GM18519 (cell line): ENCODE measurements around the gene FMNL2.
"Not testable (repeated sequence)": the region's sequence is repeated elsewhere in the genome, so short reads cannot be mapped to it uniquely, and the experiment has no call there.

Experiments used
- ATAC-seq: cut with Tn5 transposase; IDR thresholded peaks from one replicate; pipeline ENCODE4 v1.9.1; 2021; ENCODE audit warnings: mild to moderate bottlenecking, moderate library complexity; ENCODE audit not compliant: unreplicated experiment, low FRiP score

FMNL2 gene

GRCh38 chr2:152370783-152371182 is 35.8 kb downstream of the FMNL2 start:
- no peak for ATAC-seq

- ATAC-seq: no peak
These were observed 37.5 kb downstream of the FMNL2 start for GRCh38 chr2:152372438-152372984.

- no peak for ATAC-seq
These were observed 40.2 kb downstream of the FMNL2 start for GRCh38 chr2:152375174-152375573.

GRCh38 chr2:152376385-152376784 is 41.4 kb downstream of the FMNL2 start:
- no peak for ATAC-seq

- no peak for ATAC-seq
These were observed 42.0 kb downstream of the FMNL2 start for GRCh38 chr2:152376968-152377367.

- no peak for ATAC-seq
These were observed 44.1 kb downstream of the FMNL2 start for GRCh38 chr2:152379089-152379488.

- no peak for ATAC-seq
These were observed 45.5 kb downstream of the FMNL2 start for GRCh38 chr2:152380261-152381055.

GRCh38 chr2:152383702-152384101 is 48.7 kb downstream of the FMNL2 start:
- ATAC-seq: no peak

- ATAC-seq: no peak
These were observed 50.0 kb downstream of the FMNL2 start for GRCh38 chr2:152384992-152385391.

- ATAC-seq: no peak
These were observed 50.7 kb downstream of the FMNL2 start for GRCh38 chr2:152385650-152386049.

GRCh38 chr2:152386266-152386665 is 51.3 kb downstream of the FMNL2 start:
- ATAC-seq: no peak

- no peak for ATAC-seq
These were observed 52.1 kb downstream of the FMNL2 start for GRCh38 chr2:152387041-152387440.

GRCh38 chr2:152388269-152388668 is 53.3 kb downstream of the FMNL2 start:
- not testable (repeated sequence) for ATAC-seq

- no peak for ATAC-seq
These were observed 54.5 kb downstream of the FMNL2 start for GRCh38 chr2:152389483-152389882.

- no peak for ATAC-seq
These were observed 55.9 kb downstream of the FMNL2 start for GRCh38 chr2:152390837-152391236.

- ATAC-seq: no peak
These were observed 56.3 kb downstream of the FMNL2 start for GRCh38 chr2:152391318-152391717.

- no peak for ATAC-seq
These were observed 58.4 kb downstream of the FMNL2 start for GRCh38 chr2:152393377-152393776.

GRCh38 chr2:152394326-152394725 is 59.4 kb downstream of the FMNL2 start:
- no peak for ATAC-seq

GRCh38 chr2:152395103-152395502 is 60.1 kb downstream of the FMNL2 start:
- ATAC-seq: no peak

- ATAC-seq: no peak
These were observed 60.6 kb downstream of the FMNL2 start for GRCh38 chr2:152395572-152395971.

- ATAC-seq: no peak
These were observed 61.1 kb downstream of the FMNL2 start for GRCh38 chr2:152396051-152396511.

GRCh38 chr2:152396763-152397162 is 61.8 kb downstream of the FMNL2 start:
- ATAC-seq: no peak
